K562 (cell line): ENCODE results near the gene TMEM87B. TPM values are rescaled to one million over a fixed set of nuclear protein-coding genes. Genes with fewer than 3 reads are reported as not detected.

Experiments used
- ATAC-seq: fragments of 200-7000 bp; cut with Tn5 transposase; 3 replicates; pipeline ENCODE4 v1.9.1; 2020; ENCODE audit warnings: moderate library complexity
- BruUV-seq: library from RNA; stranded (reverse); fragments of 400-500 nt; replicated peaks from 2 replicates; lab custom pipeline; 2021; lab: Mats Ljungman, UMichigan
- CTCF ChIA-PET: fragments of 300-600 bp; formaldehyde crosslinking; extraction: SDS; loops from one replicate; lab custom pipeline; 2021; ENCODE audit warnings: low intra/inter-chr PET ratio; lab: Yijun Ruan, JAX
- POLR2A ChIA-PET: fragments of 300-600, 350-650 bp; sonication (Branson Sonifier 250); formaldehyde crosslinking; extraction: SDS; loops from one replicate; lab custom pipeline; 2021; ENCODE audit warnings: antibody characterized with exemption, inconsistent platforms; lab: Yijun Ruan, JAX
- DNase-seq, 4 experiments: peaks; one replicate each; pipeline versions ENCODE4 v3.0.0 to v3.0.0-alpha.2; 2011 to 2018; ENCODE audit warnings: low spot score in 3 of 4, mixed read lengths in 3 of 4; ENCODE audit errors: extremely low read depth in 1 of 4
- FAIRE-seq: peaks from 2 replicates; lab custom pipeline; 2011; peaks lifted over from hg19 to GRCh38; lab: Jason Lieb, UNC
- H2AFZ ChIP-seq: 2 replicates; pipeline ENCODE4 v1.6.0; 2011; ENCODE audit warnings: low read depth, low read length, control low read depth, inconsistent platforms
- H3K27ac ChIP-seq: fragments of 200-600 bp; 3 replicates; pipeline ENCODE4 v1.8.0; 2011; ENCODE audit warnings: low read depth, mild to moderate bottlenecking, control low read depth, inconsistent platforms, low read length, moderate library complexity, mixed read lengths; ENCODE audit errors: extremely low read depth
- H3K27me3 ChIP-seq, 2 experiments: fragments of 300-600 bp in 1 of 2; 2 replicates in 1 of 2; 3 replicates in 1 of 2; pipeline versions ENCODE4 v1.6.0 to v1.8.0; 2011; ENCODE audit warnings: inconsistent platforms in 2 of 2, low read length in 2 of 2, mild to moderate bottlenecking in 1 of 2, mixed read lengths in 1 of 2, moderate library complexity in 1 of 2; ENCODE audit not compliant: control insufficient read depth in 2 of 2, insufficient read depth in 2 of 2
- H3K36me3 ChIP-seq: fragments of 300-600 bp; 3 replicates; pipeline ENCODE4 v1.8.0; 2011; ENCODE audit warnings: mild to moderate bottlenecking, low read length, inconsistent platforms; ENCODE audit not compliant: control insufficient read depth, insufficient read depth
- H3K4me1 ChIP-seq, 2 experiments: fragments of 200-600 bp in 1 of 2; replicated peaks in 1 of 2; 2 replicates in 1 of 2; 3 replicates in 1 of 2; pipeline versions ENCODE4 v1.5.1 to v1.8.0; 2011; ENCODE audit warnings: inconsistent platforms in 2 of 2, low read length in 2 of 2, mild to moderate bottlenecking in 1 of 2, mixed read lengths in 1 of 2, moderate library complexity in 1 of 2; ENCODE audit not compliant: control insufficient read depth in 2 of 2, insufficient read depth in 2 of 2
- H3K4me2 ChIP-seq: 2 replicates; pipeline ENCODE4 v1.6.1; 2011; ENCODE audit warnings: low read length, control low read depth, inconsistent platforms, mixed read lengths; ENCODE audit not compliant: insufficient read depth
- H3K4me3 ChIP-seq: fragments of 200-600 bp; sonication (generic), shearing (Covaris generic); 2 replicates; pipeline ENCODE4 v1.5.1; 2016; ENCODE audit warnings: control low read depth, inconsistent platforms
- H3K79me2 ChIP-seq: fragments of 200-600 bp; 3 replicates; pipeline ENCODE4 v1.8.0; 2011; ENCODE audit warnings: low read length, inconsistent platforms; ENCODE audit not compliant: control insufficient read depth, insufficient read depth
- H3K9ac ChIP-seq, 2 experiments: 2 replicates each; pipeline versions ENCODE4 v1.6.0 to v1.6.1; 2011; ENCODE audit warnings: low read depth in 2 of 2, low read length in 2 of 2, control low read depth in 1 of 2, inconsistent platforms in 1 of 2, mild to moderate bottlenecking in 1 of 2, mixed read lengths in 1 of 2; ENCODE audit not compliant: insufficient read depth in 1 of 2
- H3K9me1 ChIP-seq: one replicate; pipeline ENCODE4 v1.6.0; 2011; ENCODE audit warnings: inconsistent platforms, mild to moderate bottlenecking, low read length, moderate library complexity; ENCODE audit not compliant: control insufficient read depth, insufficient read depth
- H3K9me3 ChIP-seq: replicated peaks from 2 replicates; pipeline ENCODE4 v1.5.1; 2011; ENCODE audit warnings: low read depth, low read length, inconsistent platforms; ENCODE audit not compliant: control insufficient read depth, insufficient read depth
- H4K20me1 ChIP-seq: replicated peaks from 2 replicates; pipeline ENCODE4 v1.6.1; 2011; ENCODE audit warnings: low read length, inconsistent platforms, mixed read lengths; ENCODE audit not compliant: control insufficient read depth, insufficient read depth
- ATF6 ChIP-seq: sonication (generic); formaldehyde crosslinking; IDR thresholded peaks from 2 replicates; pipeline ENCODE4 v1.4.0; 2020; ENCODE audit warnings: mild to moderate bottlenecking, missing genetic modification reagents
- BACH1 ChIP-seq: fragments of 200-800 bp; sonication (Bioruptor generic); IDR thresholded peaks from 2 replicates; pipeline ENCODE4 v1.6.1; 2016; ENCODE audit warnings: missing genetic modification characterization, missing compliant biosample characterization
- EP400 ChIP-seq: fragments of 450-650 bp; IDR thresholded peaks from 2 replicates; pipeline ENCODE4 v1.6.1; 2017; ENCODE audit warnings: antibody characterized with exemption, mild to moderate bottlenecking, moderate library complexity
- HDAC6 ChIP-seq: IDR thresholded peaks from 2 replicates; pipeline ENCODE4 v1.6.1; 2012; ENCODE audit warnings: low read depth, mild to moderate bottlenecking, control low read depth, inconsistent platforms, low read length, moderate library complexity
- SIN3A ChIP-seq, 2 experiments: fragments of 150-350 bp in 1 of 2; IDR thresholded peaks; 2 replicates each; pipeline ENCODE4 v1.6.1; 2011 to 2016; ENCODE audit warnings: borderline replicate concordance in 2 of 2, low read depth in 2 of 2, low read length in 2 of 2, mild to moderate bottlenecking in 2 of 2, moderate library complexity in 2 of 2; ENCODE audit not compliant: control insufficient read depth in 1 of 2
- WGBS: fragments of 100-300 bp; shearing (Covaris generic); methylation state at CpG from one replicate; pipeline ENCODE4 v1.1.6; 2016; ENCODE audit warnings: low coverage, mixed read lengths; ENCODE audit not compliant: insufficient coverage; ENCODE audit errors: missing lambda C conversion rate; 5-methylcytosine and 5-hydroxymethylcytosine counted together
- in situ Hi-C: fragments of 300-500 bp; cut with MboI; formaldehyde crosslinking; loops from 4 replicates; pipeline ENCODE4 v1.15.0; 2018; ENCODE audit warnings: inconsistent platforms, mixed read lengths
- intact Hi-C: fragments of 100-400 bp; cut with micrococcal nuclease; formaldehyde crosslinking; loops from 2 replicates; pipeline ENCODE4 v1.14.2; 2022
- polyA plus RNA-seq, 8 experiments: library from polyadenylated mRNA; depleted of rRNA in 4 of 8; stranded (reverse) in 5 of 8; unstranded in 3 of 8; fragments of >200 nt; fragmentation: Nextera tagmentation in 2 of 8; fragmentation: Illumina TruSeq in 1 of 8; extraction: Ambion mirVana in 2 of 8; extraction: Trizol in 1 of 8; gene quantifications; 2 replicates each; pipeline versions ENCODE4 v1.2.1 to v1.2.3, GENCODE V29; 2011 to 2014; ENCODE audit warnings: inconsistent platforms in 1 of 8, missing spikeins in 1 of 8
- total RNA-seq, 7 experiments: library from RNA; depleted of rRNA in 6 of 7; stranded (reverse); fragments of >200 nt in 6 of 7; fragmentation: Illumina TruSeq in 2 of 7; extraction: Trizol in 2 of 7; gene quantifications; 2 replicates each; pipeline versions ENCODE4 v1.2.1 to v1.2.3, GENCODE V29; 2011 to 2021; ENCODE audit warnings: low replicate concordance in 1 of 7
- TF ChIP-seq, protein P1 (sequence below), 2 experiments: fragments of 450-650 bp in 1 of 2; sonication (generic) in 1 of 2; formaldehyde crosslinking in 1 of 2; IDR thresholded peaks; 2 replicates each; pipeline versions ENCODE4 v1.7.1 to v1.9.0; 2016 to 2022; ENCODE audit warnings: inconsistent platforms in 1 of 2, mild to moderate bottlenecking in 1 of 2, missing genetic modification reagents in 1 of 2
- TF ChIP-seq, protein P2 (sequence below): fragments of 250-450 bp; sonication (Bioruptor Pico); IDR thresholded peaks from 2 replicates; pipeline ENCODE4 v1.8.0; 2022; ENCODE audit warnings: inconsistent platforms

Gene TMEM87B
- total and polyA plus RNA-seq, 9 of the 15 experiments (the other 6 are each of a cell fraction or from before 2014, with no cell fraction given), result 3.7 to 17.1 (median 11.0) TPM

DNA sequence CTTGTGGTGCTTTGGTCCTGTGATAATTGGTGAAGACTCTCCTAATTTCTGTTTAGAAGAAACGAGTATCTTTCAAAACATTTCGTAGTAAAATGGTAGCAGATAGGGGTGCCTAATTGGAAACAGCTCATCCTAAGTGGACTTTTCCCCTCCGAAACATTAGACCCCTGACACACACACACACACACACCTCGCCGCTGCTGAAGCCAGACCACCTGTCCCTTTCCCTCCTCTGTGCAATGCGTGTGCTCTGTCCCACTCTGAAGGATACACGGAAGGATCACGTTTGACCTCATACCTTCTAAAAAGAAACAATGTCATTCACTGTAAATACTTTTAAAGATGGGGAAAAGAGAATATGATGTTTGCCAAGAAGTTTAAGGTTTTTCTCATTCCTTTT lies 36.2 kb upstream of the TMEM87B start:
- FAIRE-seq, result no peak
- BruUV-seq, result no TSS peak
- no peak overlapping the region for H3K4me2 ChIP-seq
- intact Hi-C loops (no loop called here), in situ Hi-C loops (no loop called here)
- ATAC-seq, result no peak
- H3K36me3 ChIP-seq, result no peaks in the 10 kb centered on the region
- TF ChIP-seq HDAC6, result no peak
- no peak for TF ChIP-seq SIN3A (IDR thresholded peaks at IDR 0.05; ENCODE audit: borderline replicate concordance in 2 of 2, control insufficient read depth in 1 of 2, low read depth in 2 of 2, low read length in 2 of 2)
- no peak for TF ChIP-seq ATF6 (CRISPR knock-in tag)
- no peak for TF ChIP-seq EP400
- TF ChIP-seq, protein P1, sequence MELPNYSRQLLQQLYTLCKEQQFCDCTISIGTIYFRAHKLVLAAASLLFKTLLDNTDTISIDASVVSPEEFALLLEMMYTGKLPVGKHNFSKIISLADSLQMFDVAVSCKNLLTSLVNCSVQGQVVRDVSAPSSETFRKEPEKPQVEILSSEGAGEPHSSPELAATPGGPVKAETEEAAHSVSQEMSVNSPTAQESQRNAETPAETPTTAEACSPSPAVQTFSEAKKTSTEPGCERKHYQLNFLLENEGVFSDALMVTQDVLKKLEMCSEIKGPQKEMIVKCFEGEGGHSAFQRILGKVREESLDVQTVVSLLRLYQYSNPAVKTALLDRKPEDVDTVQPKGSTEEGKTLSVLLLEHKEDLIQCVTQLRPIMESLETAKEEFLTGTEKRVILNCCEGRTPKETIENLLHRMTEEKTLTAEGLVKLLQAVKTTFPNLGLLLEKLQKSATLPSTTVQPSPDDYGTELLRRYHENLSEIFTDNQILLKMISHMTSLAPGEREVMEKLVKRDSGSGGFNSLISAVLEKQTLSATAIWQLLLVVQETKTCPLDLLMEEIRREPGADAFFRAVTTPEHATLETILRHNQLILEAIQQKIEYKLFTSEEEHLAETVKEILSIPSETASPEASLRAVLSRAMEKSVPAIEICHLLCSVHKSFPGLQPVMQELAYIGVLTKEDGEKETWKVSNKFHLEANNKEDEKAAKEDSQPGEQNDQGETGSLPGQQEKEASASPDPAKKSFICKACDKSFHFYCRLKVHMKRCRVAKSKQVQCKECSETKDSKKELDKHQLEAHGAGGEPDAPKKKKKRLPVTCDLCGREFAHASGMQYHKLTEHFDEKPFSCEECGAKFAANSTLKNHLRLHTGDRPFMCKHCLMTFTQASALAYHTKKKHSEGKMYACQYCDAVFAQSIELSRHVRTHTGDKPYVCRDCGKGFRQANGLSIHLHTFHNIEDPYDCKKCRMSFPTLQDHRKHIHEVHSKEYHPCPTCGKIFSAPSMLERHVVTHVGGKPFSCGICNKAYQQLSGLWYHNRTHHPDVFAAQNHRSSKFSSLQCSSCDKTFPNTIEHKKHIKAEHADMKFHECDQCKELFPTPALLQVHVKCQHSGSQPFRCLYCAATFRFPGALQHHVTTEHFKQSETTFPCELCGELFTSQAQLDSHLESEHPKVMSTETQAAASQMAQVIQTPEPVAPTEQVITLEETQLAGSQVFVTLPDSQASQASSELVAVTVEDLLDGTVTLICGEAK (IDR thresholded peaks at IDR 0.05), result no peak
- TF ChIP-seq, protein P1 (CRISPR knock-in tag; IDR thresholded peaks at IDR 0.05), result no peak
- no peak for TF ChIP-seq BACH1
- TF ChIP-seq, protein P2, sequence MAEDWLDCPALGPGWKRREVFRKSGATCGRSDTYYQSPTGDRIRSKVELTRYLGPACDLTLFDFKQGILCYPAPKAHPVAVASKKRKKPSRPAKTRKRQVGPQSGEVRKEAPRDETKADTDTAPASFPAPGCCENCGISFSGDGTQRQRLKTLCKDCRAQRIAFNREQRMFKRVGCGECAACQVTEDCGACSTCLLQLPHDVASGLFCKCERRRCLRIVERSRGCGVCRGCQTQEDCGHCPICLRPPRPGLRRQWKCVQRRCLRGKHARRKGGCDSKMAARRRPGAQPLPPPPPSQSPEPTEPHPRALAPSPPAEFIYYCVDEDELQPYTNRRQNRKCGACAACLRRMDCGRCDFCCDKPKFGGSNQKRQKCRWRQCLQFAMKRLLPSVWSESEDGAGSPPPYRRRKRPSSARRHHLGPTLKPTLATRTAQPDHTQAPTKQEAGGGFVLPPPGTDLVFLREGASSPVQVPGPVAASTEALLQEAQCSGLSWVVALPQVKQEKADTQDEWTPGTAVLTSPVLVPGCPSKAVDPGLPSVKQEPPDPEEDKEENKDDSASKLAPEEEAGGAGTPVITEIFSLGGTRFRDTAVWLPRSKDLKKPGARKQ (CRISPR knock-in tag), result no peak
- 18% methylated on average over 8 of the region's 8 CpGs for WGBS
- no peaks in the 10 kb centered on the region for H3K79me2 ChIP-seq
- H3K4me1 ChIP-seq, result peaks cover 9 to 23% of the 10 kb centered on the region in 2 experiments; a peak in 3 of 5 replicates
- ChIA-PET CTCF (no interaction called here), POLR2A (no interaction called here)
- no peaks in the 10 kb centered on the region for H3K9me3 ChIP-seq
- no peaks in the 10 kb centered on the region for H3K9me1 ChIP-seq
- no peak overlapping the region for H3K4me3 ChIP-seq
- no peak overlapping the region for H3K27ac ChIP-seq
- H4K20me1 ChIP-seq, result no peaks in the 10 kb centered on the region
- DNase-seq, result no peak
- H3K27me3 ChIP-seq, result no peaks in the 10 kb centered on the region; a peak in 2 of 5 replicates
- H3K9ac ChIP-seq, result no peak overlapping the region
- no peak overlapping the region for H2AFZ ChIP-seq
